HepG2 (cell line): ENCODE results near the gene PALS1. TPM values are rescaled to one million over a fixed set of nuclear protein-coding genes. Genes with fewer than 3 reads are reported as not detected.

Experiments used
- ATAC-seq: fragments of 200-7000 bp; cut with Tn5 transposase; 3 replicates; pipeline ENCODE4 v1.9.1; 2020; ENCODE audit warnings: mild to moderate bottlenecking, moderate library complexity
- BruUV-seq: library from RNA; stranded (reverse); fragments of 400-500 nt; replicated peaks from 2 replicates; lab custom pipeline; 2021; lab: Mats Ljungman, UMichigan
- CTCF ChIA-PET: fragments of 300-600 bp; formaldehyde crosslinking; extraction: SDS; loops from one replicate; lab custom pipeline; 2021; ENCODE audit warnings: low total read pairs, inconsistent platforms, low intra/inter-chr PET ratio; lab: Yijun Ruan, JAX
- POLR2A ChIA-PET: fragments of 350-600 bp; sonication (Branson Sonifier 250); formaldehyde crosslinking; loops from one replicate; lab custom pipeline; 2020; ENCODE audit warnings: antibody characterized with exemption, inconsistent platforms; lab: Yijun Ruan, JAX
- DNase-seq: peaks from one replicate; pipeline ENCODE4 v3.0.0-alpha.2; 2015; ENCODE audit warnings: low spot score
- FAIRE-seq: peaks from 3 replicates; lab custom pipeline; 2011; peaks lifted over from hg19 to GRCh38; lab: Jason Lieb, UNC
- H2AFZ ChIP-seq: one replicate; pipeline ENCODE4 v1.6.1; 2011; ENCODE audit warnings: low read length, inconsistent platforms
- H3K27ac ChIP-seq: fragments of 300-600 bp; 3 replicates; pipeline ENCODE4 v1.8.0; 2011; ENCODE audit warnings: mixed run types, mild to moderate bottlenecking, mixed read lengths, low read length, inconsistent platforms; ENCODE audit not compliant: insufficient read depth; ENCODE audit errors: extremely low read length
- H3K27me3 ChIP-seq, 2 experiments: fragments of 200-600 bp in 1 of 2; 2 replicates in 1 of 2; 3 replicates in 1 of 2; pipeline versions ENCODE4 v1.6.0 to v1.8.0; 2011; ENCODE audit warnings: low read length in 2 of 2, mild to moderate bottlenecking in 2 of 2, moderate library complexity in 2 of 2, inconsistent platforms in 1 of 2; ENCODE audit not compliant: insufficient read depth in 2 of 2, control insufficient read depth in 1 of 2
- H3K36me3 ChIP-seq, 2 experiments: fragments of 200-600 bp in 1 of 2; replicated peaks in 1 of 2; 2 replicates in 1 of 2; 3 replicates in 1 of 2; pipeline versions ENCODE4 v1.5.1 to v1.8.0; 2011; ENCODE audit warnings: low read length in 2 of 2, inconsistent platforms in 1 of 2; ENCODE audit not compliant: insufficient read depth in 2 of 2, control insufficient read depth in 1 of 2
- H3K4me1 ChIP-seq: 2 replicates; pipeline ENCODE4 v1.5.1; 2012; ENCODE audit warnings: low read length, inconsistent platforms; ENCODE audit not compliant: insufficient read depth
- H3K4me2 ChIP-seq: 2 replicates; pipeline ENCODE4 v1.6.0; 2011; ENCODE audit warnings: low read depth, low read length, inconsistent platforms
- H3K4me3 ChIP-seq, 3 experiments: fragments of 200-600 bp in 1 of 3; sonication (generic), shearing (Covaris generic) in 1 of 3; replicated peaks in 1 of 3; 2 replicates each; pipeline ENCODE4 v1.5.1; 2011 to 2016; ENCODE audit warnings: low read length in 3 of 3, inconsistent platforms in 2 of 3, low read depth in 2 of 3, mild to moderate bottlenecking in 2 of 3, control low read depth in 1 of 3, mixed read lengths in 1 of 3; ENCODE audit not compliant: insufficient read depth in 1 of 3
- H3K79me2 ChIP-seq: one replicate; pipeline ENCODE4 v1.6.1; 2011; ENCODE audit warnings: low read length, inconsistent platforms; ENCODE audit not compliant: insufficient read depth
- H3K9ac ChIP-seq: 2 replicates; pipeline ENCODE4 v1.6.0; 2011; ENCODE audit warnings: mild to moderate bottlenecking, low read depth, low read length, inconsistent platforms; ENCODE audit not compliant: insufficient read depth
- H3K9me3 ChIP-seq: 2 replicates; pipeline ENCODE4 v1.5.1; 2012; ENCODE audit warnings: mild to moderate bottlenecking, low read length
- H4K20me1 ChIP-seq: 2 replicates; pipeline ENCODE4 v1.6.0; 2011; ENCODE audit warnings: inconsistent platforms, mild to moderate bottlenecking, low read length, moderate library complexity; ENCODE audit not compliant: insufficient read depth
- ATAD3A ChIP-seq: sonication (generic); formaldehyde crosslinking; IDR thresholded peaks from 2 replicates; pipeline ENCODE4 v1.4.0; 2020; ENCODE audit warnings: missing genetic modification reagents
- ETV6 ChIP-seq: sonication (generic); formaldehyde crosslinking; conservative IDR thresholded peaks from 2 replicates; pipeline ENCODE4 v1.4.0; 2020; ENCODE audit warnings: missing genetic modification reagents
- MED8 ChIP-seq: sonication (generic); formaldehyde crosslinking; IDR thresholded peaks from 2 replicates; pipeline ENCODE4 v1.8.1; 2023; ENCODE audit warnings: mild to moderate bottlenecking, missing genetic modification reagents; ENCODE audit not compliant: insufficient replicate concordance
- NFATC3 ChIP-seq: sonication (generic); formaldehyde crosslinking; IDR thresholded peaks from 2 replicates; pipeline ENCODE4 v1.5.1; 2020; ENCODE audit warnings: mild to moderate bottlenecking, missing genetic modification reagents
- RFX5 ChIP-seq: IDR thresholded peaks from 2 replicates; pipeline ENCODE4 v1.6.1; 2011; ENCODE audit warnings: low read depth, low read length, improper control_type of control experiment
- ZNF343 ChIP-seq: sonication (generic); formaldehyde crosslinking; IDR thresholded peaks from 2 replicates; pipeline ENCODE4 v1.4.0; 2020; ENCODE audit warnings: mild to moderate bottlenecking, missing genetic modification reagents
- ZNF549 ChIP-seq: sonication (generic); formaldehyde crosslinking; IDR thresholded peaks from 2 replicates; pipeline ENCODE4 v1.5.0; 2020; ENCODE audit warnings: missing genetic modification reagents
- ZNF556 ChIP-seq: sonication (generic); formaldehyde crosslinking; IDR thresholded peaks from 2 replicates; pipeline ENCODE4 v1.4.0; 2020; ENCODE audit warnings: mild to moderate bottlenecking, missing genetic modification reagents, borderline replicate concordance
- ZNF672 ChIP-seq: sonication (generic); formaldehyde crosslinking; IDR thresholded peaks from 2 replicates; pipeline ENCODE4 v1.8.1; 2022; ENCODE audit warnings: missing genetic modification reagents
- ZNF674 ChIP-seq: sonication (generic); formaldehyde crosslinking; IDR thresholded peaks from 2 replicates; pipeline ENCODE4 v1.5.0; 2020; ENCODE audit warnings: low read depth, mild to moderate bottlenecking, missing genetic modification reagents
- ZNF883 ChIP-seq: sonication (generic); formaldehyde crosslinking; IDR thresholded peaks from 2 replicates; pipeline ENCODE4 v1.5.1; 2020; ENCODE audit warnings: mild to moderate bottlenecking, missing genetic modification reagents; ENCODE audit errors: not compliant biosample characterization
- WGBS: methylation state at CpG from one replicate; pipeline ENCODE4 v1.1.6; 2017; ENCODE audit warnings: low lambda C conversion rate; 5-methylcytosine and 5-hydroxymethylcytosine counted together
- in situ Hi-C: cut with HindIII; loops from 2 replicates; pipeline ENCODE4 v1.10.0; 2017; ENCODE audit warnings: low pct_unique_long_range_greater_than_20kb; ENCODE audit not compliant: extremely low pct_ligation_motif_present
- intact Hi-C: fragments of 100-400 bp; cut with micrococcal nuclease; formaldehyde crosslinking; loops from one replicate; pipeline ENCODE4 v1.10.0; 2022; ENCODE audit not compliant: unreplicated experiment
- polyA plus RNA-seq, 8 experiments: library from polyadenylated mRNA; depleted of rRNA in 3 of 8; stranded (reverse) in 7 of 8; unstranded in 1 of 8; fragments of >200 nt; fragmentation: Illumina TruSeq in 4 of 8; extraction: Trizol in 4 of 8; gene quantifications; 2 replicates each; pipeline versions ENCODE4 v1.2.1 to v1.2.3, GENCODE V29; 2011 to 2016; ENCODE audit warnings: low read depth in 4 of 8, missing spikeins in 1 of 8, mixed read lengths in 1 of 8; ENCODE audit not compliant: insufficient read depth in 1 of 8
- total RNA-seq, 5 experiments: library from RNA; depleted of rRNA; stranded (reverse); fragments of >200 nt; fragmentation: Illumina TruSeq; extraction: Trizol; gene quantifications; 2 replicates each; pipeline ENCODE4 v1.2.3, GENCODE V29; 2016; ENCODE audit warnings: low read depth in 1 of 5
- TF ChIP-seq, protein P1 (sequence below): sonication (generic); formaldehyde crosslinking; IDR thresholded peaks from 2 replicates; pipeline ENCODE4 v1.4.0; 2020; ENCODE audit warnings: low read depth, missing genetic modification reagents
- TF ChIP-seq, protein P2 (sequence below): IDR thresholded peaks from 2 replicates; pipeline ENCODE4 v1.6.1; 2016; ENCODE audit warnings: mild to moderate bottlenecking, missing biosample characterization, missing genetic modification reagents
- TF ChIP-seq, protein P3 (sequence below): sonication (generic); formaldehyde crosslinking; IDR thresholded peaks from 2 replicates; pipeline ENCODE4 v1.4.0; 2020; ENCODE audit warnings: missing genetic modification reagents
- TF ChIP-seq, protein P4 (sequence below): sonication (generic); formaldehyde crosslinking; IDR thresholded peaks from 2 replicates; pipeline ENCODE4 v1.4.0; 2020; ENCODE audit warnings: missing genetic modification reagents

Gene PALS1
- total and polyA plus RNA-seq, 2 of the 13 experiments (the other 11 are each of a cell fraction or from before 2014, with no cell fraction given) = 8.8 to 20.0 TPM

DNA sequence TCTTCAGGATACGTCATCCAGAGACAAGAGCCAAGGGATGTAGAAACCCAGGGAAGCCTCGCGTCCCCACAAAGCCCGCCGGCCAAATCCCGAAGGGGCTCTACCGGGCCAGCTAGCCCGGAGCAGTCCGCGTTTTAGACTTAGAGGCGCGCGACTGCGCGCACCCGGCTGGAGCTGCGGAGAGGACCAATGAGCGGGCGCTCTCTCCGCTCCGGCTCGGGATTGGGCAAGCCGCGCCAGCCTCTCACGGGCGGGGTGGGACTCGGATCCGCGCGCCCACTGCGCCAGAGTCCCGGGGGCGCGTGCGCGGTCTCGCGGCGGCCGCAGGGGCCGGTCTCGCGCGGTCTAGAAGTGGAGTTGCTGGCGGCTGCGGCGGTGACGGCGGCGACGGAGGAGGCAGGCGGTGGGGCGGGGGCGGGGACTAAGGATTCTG lies 241 bp upstream of the PALS1 start:
- H3K9ac ChIP-seq = peak overlapping the region; percentile 87
- peak overlapping the region; percentile 91 for H2AFZ ChIP-seq
- BruUV-seq = no TSS peak
- H3K4me1 ChIP-seq = peaks cover 35% of the 10 kb centered on the region
- peak; percentile 94 for ATAC-seq
- H3K9me3 ChIP-seq = no peaks in the 10 kb centered on the region
- no peaks in the 10 kb centered on the region for H3K36me3 ChIP-seq
- peak; percentile 90 for DNase-seq
- H3K4me2 ChIP-seq = peak overlapping the region; percentile 94
- H3K27ac ChIP-seq = peak overlapping the region; percentile 97
- peak; percentile 64 for FAIRE-seq
- H3K4me3 ChIP-seq = peak overlapping the region; percentile 81 to 88 (median 83)
- WGBS = 13% methylated on average over 3 of the region's 54 CpGs
- POLR2A ChIA-PET = interaction anchor here (0.9 to 2.3 kb wide), 3 partner anchors 9 to 119 kb away, joined by 4 to 9 read pairs (median 8); partner anchors contain the start of gene ATP6V1D
- H3K79me2 ChIP-seq = peaks cover 37% of the 10 kb centered on the region
- intact Hi-C loops = no loop called here
- no peaks in the 10 kb centered on the region; a peak in 1 of 5 replicates for H3K27me3 ChIP-seq
- no peaks in the 10 kb centered on the region for H4K20me1 ChIP-seq
- CTCF ChIA-PET = no interaction called here
- in situ Hi-C loops = no loop called here
- TF ChIP-seq, protein P1, sequence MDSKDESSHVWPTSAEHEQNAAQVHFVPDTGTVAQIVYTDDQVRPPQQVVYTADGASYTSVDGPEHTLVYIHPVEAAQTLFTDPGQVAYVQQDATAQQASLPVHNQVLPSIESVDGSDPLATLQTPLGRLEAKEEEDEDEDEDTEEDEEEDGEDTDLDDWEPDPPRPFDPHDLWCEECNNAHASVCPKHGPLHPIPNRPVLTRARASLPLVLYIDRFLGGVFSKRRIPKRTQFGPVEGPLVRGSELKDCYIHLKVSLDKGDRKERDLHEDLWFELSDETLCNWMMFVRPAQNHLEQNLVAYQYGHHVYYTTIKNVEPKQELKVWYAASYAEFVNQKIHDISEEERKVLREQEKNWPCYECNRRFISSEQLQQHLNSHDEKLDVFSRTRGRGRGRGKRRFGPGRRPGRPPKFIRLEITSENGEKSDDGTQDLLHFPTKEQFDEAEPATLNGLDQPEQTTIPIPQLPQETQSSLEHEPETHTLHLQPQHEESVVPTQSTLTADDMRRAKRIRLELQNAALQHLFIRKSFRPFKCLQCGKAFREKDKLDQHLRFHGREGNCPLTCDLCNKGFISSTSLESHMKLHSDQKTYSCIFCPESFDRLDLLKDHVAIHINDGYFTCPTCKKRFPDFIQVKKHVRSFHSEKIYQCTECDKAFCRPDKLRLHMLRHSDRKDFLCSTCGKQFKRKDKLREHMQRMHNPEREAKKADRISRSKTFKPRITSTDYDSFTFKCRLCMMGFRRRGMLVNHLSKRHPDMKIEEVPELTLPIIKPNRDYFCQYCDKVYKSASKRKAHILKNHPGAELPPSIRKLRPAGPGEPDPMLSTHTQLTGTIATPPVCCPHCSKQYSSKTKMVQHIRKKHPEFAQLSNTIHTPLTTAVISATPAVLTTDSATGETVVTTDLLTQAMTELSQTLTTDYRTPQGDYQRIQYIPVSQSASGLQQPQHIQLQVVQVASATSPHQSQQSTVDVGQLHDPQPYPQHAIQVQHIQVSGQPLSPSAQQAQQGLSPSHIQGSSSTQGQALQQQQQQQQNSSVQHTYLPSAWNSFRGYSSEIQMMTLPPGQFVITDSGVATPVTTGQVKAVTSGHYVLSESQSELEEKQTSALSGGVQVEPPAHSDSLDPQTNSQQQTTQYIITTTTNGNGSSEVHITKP (CRISPR knock-in tag) = no peak
- TF ChIP-seq ATAD3A (CRISPR knock-in tag) (no peak), ZNF556 (CRISPR knock-in tag) (no peak), ZNF549 (CRISPR knock-in tag) (no peak), MED8 (CRISPR knock-in tag) (no peak), NFATC3 (no peak), ZNF883 (CRISPR knock-in tag) (no peak), ZNF674 (CRISPR knock-in tag) (no peak), ZNF672 (CRISPR knock-in tag) (no peak), RFX5 (0 out of 2 replicates have a peak, but pooled peaks have one; percentile 3), ZNF343 (CRISPR knock-in tag) (no peak), ETV6 (CRISPR knock-in tag) (no peak)
- TF ChIP-seq, protein P2, sequence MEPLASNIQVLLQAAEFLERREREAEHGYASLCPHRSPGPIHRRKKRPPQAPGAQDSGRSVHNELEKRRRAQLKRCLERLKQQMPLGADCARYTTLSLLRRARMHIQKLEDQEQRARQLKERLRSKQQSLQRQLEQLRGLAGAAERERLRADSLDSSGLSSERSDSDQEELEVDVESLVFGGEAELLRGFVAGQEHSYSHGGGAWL = no peak
- TF ChIP-seq, protein P3, sequence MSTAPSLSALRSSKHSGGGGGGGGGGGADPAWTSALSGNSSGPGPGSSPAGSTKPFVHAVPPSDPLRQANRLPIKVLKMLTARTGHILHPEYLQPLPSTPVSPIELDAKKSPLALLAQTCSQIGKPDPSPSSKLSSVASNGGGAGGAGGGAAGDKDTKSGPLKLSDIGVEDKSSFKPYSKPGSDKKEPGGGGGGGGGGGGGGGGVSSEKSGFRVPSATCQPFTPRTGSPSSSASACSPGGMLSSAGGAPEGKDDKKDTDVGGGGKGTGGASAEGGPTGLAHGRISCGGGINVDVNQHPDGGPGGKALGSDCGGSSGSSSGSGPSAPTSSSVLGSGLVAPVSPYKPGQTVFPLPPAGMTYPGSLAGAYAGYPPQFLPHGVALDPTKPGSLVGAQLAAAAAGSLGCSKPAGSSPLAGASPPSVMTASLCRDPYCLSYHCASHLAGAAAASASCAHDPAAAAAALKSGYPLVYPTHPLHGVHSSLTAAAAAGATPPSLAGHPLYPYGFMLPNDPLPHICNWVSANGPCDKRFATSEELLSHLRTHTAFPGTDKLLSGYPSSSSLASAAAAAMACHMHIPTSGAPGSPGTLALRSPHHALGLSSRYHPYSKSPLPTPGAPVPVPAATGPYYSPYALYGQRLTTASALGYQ (CRISPR knock-in tag) = no peak
- TF ChIP-seq, protein P4, sequence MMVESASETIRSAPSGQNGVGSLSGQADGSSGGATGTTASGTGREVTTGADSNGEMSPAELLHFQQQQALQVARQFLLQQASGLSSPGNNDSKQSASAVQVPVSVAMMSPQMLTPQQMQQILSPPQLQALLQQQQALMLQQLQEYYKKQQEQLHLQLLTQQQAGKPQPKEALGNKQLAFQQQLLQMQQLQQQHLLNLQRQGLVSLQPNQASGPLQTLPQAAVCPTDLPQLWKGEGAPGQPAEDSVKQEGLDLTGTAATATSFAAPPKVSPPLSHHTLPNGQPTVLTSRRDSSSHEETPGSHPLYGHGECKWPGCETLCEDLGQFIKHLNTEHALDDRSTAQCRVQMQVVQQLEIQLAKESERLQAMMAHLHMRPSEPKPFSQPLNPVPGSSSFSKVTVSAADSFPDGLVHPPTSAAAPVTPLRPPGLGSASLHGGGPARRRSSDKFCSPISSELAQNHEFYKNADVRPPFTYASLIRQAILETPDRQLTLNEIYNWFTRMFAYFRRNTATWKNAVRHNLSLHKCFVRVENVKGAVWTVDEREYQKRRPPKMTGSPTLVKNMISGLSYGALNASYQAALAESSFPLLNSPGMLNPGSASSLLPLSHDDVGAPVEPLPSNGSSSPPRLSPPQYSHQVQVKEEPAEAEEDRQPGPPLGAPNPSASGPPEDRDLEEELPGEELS (CRISPR knock-in tag) = no peak; the same call in 1 of the 2 replicates
